Progenitor cell of endocrine pancreas (in vitro differentiated cells): ENCODE results near the gene EYS. TPM values are rescaled to one million over a fixed set of nuclear protein-coding genes. Genes with fewer than 3 reads are reported as not detected.
A peak's percentile ranks its signal among the peaks of the same experiment; 100 is the strongest.

ENCODE experiments used
- DNase-seq: peaks from one replicate; pipeline ENCODE4 v3.0.0; 2021; ENCODE audit warnings: low spot score; ENCODE audit not compliant: unreplicated experiment
- H3K27ac Mint-ChIP-seq: 2 replicates; pipeline ENCODE4 v1.8.0; 2021; ENCODE audit warnings: mild to moderate bottlenecking, moderate library complexity, mixed read lengths
- H3K27me3 Mint-ChIP-seq: 2 replicates; pipeline ENCODE4 v1.8.0; 2021; ENCODE audit warnings: mixed read lengths
- H3K36me3 Mint-ChIP-seq: 2 replicates; pipeline ENCODE4 v1.8.0; 2022; ENCODE audit warnings: mixed read lengths; ENCODE audit not compliant: insufficient read depth
- H3K4me1 Mint-ChIP-seq: 2 replicates; pipeline ENCODE4 v1.8.0; 2021; ENCODE audit warnings: low read depth, mixed read lengths
- H3K4me3 Mint-ChIP-seq: 2 replicates; pipeline ENCODE4 v1.8.0; 2021; ENCODE audit warnings: low read depth, mild to moderate bottlenecking, moderate library complexity, mixed read lengths
- H3K9me3 Mint-ChIP-seq: 2 replicates; pipeline ENCODE4 v1.8.0; 2021; ENCODE audit warnings: low read depth, mixed read lengths
- CTCF ChIP-seq: fragments of 200-600 bp; sonication (generic); IDR thresholded peaks from one replicate; pipeline ENCODE4 v1.5.0; 2021; ENCODE audit warnings: antibody characterized with exemption, mild to moderate bottlenecking; ENCODE audit not compliant: unreplicated experiment
- total RNA-seq: library from RNA; stranded (reverse); gene quantifications from 2 replicates; pipeline ENCODE4 v1.2.1, GENCODE V29; 2021

Gene EYS
- total RNA-seq, 1 donor from 2014 or later = 0.46 TPM

GRCh38 chr6:65161661-65162060 is 545.4 kb downstream of the EYS start:
- H3K36me3 Mint-ChIP-seq = no peaks in the 10 kb centered on the region
- no peaks in the 10 kb centered on the region for H3K27me3 Mint-ChIP-seq
- DNase-seq = no peak

GRCh38 chr6:65157025-65157424 is 550.0 kb downstream of the EYS start:
- Mint-ChIP-seq H3K4me1 (peaks cover 2% of the 10 kb centered on the region), H3K36me3 (no peaks in the 10 kb centered on the region), H3K27ac (no peak overlapping the region), H3K4me3 (no peak overlapping the region), H3K27me3 (no peaks in the 10 kb centered on the region), H3K9me3 (peaks cover 4% of the 10 kb centered on the region)
- no peak for TF ChIP-seq CTCF
- no peak for DNase-seq

More at GRCh38 chr6:65161661-65162060, 545.4 kb downstream of the EYS start:
- H3K4me1 Mint-ChIP-seq = peaks cover 2% of the 10 kb centered on the region
- H3K27ac Mint-ChIP-seq = peak overlapping the region; percentile 15
- no peak for TF ChIP-seq CTCF
- no peak overlapping the region for H3K4me3 Mint-ChIP-seq
- peaks cover 4% of the 10 kb centered on the region for H3K9me3 Mint-ChIP-seq

- TF ChIP-seq CTCF = no peak
- Mint-ChIP-seq H3K27ac (no peak overlapping the region), H3K9me3 (peaks cover 4% of the 10 kb centered on the region), H3K4me1 (peaks cover 2% of the 10 kb centered on the region), H3K36me3 (no peaks in the 10 kb centered on the region), H3K27me3 (no peaks in the 10 kb centered on the region), H3K4me3 (no peak overlapping the region)
- DNase-seq = no peak
Measured at GRCh38 chr6:65155083-65155482, 551.9 kb downstream of the EYS start.

- H3K27ac Mint-ChIP-seq = no peak overlapping the region
- no peak overlapping the region for H3K4me3 Mint-ChIP-seq
- H3K36me3 Mint-ChIP-seq = no peaks in the 10 kb centered on the region
- H3K9me3 Mint-ChIP-seq = peaks cover 9% of the 10 kb centered on the region
- H3K27me3 Mint-ChIP-seq = no peaks in the 10 kb centered on the region
- DNase-seq = no peak
- H3K4me1 Mint-ChIP-seq = no peaks in the 10 kb centered on the region
- TF ChIP-seq CTCF = no peak
Measured at GRCh38 chr6:65149841-65150240, 557.2 kb downstream of the EYS start.

GRCh38 chr6:65148839-65149238 is 558.2 kb downstream of the EYS start:
- no peak overlapping the region for H3K4me3 Mint-ChIP-seq
- H3K36me3 Mint-ChIP-seq = no peaks in the 10 kb centered on the region
- no peak overlapping the region for H3K27ac Mint-ChIP-seq
- no peak for DNase-seq
- no peaks in the 10 kb centered on the region for H3K4me1 Mint-ChIP-seq
- no peak for TF ChIP-seq CTCF
- no peaks in the 10 kb centered on the region for H3K27me3 Mint-ChIP-seq
- peaks cover 9% of the 10 kb centered on the region for H3K9me3 Mint-ChIP-seq
